H1 (cell line): ENCODE measurements around the gene COL8A2. TPM values are rescaled to one million over a fixed set of nuclear protein-coding genes. Genes with fewer than 3 reads are reported as not detected.
A peak's percentile ranks its signal among the peaks of the same experiment; 100 is the strongest.

Experiments used
- CTCF ChIA-PET: fragments of 300-600 bp; sonication (Branson Sonifier 250); formaldehyde crosslinking; loops from one replicate; lab custom pipeline; 2021; ENCODE audit not compliant: partially characterized antibody; lab: Charles Lee
- POLR2A ChIA-PET: fragments of 300-600 bp; sonication (Branson Sonifier 250); formaldehyde crosslinking; loops from one replicate; lab custom pipeline; 2021; ENCODE audit warnings: inconsistent platforms; ENCODE audit not compliant: partially characterized antibody; lab: Charles Lee
- DNase-seq, 2 experiments: peaks; one replicate each; pipeline versions ENCODE4 v3.0.0 to v3.0.0-alpha.2; 2010 to 2022; ENCODE audit warnings: low spot score in 2 of 2, low read depth in 1 of 2, mixed read lengths in 1 of 2
- FAIRE-seq: peaks from 2 replicates; lab custom pipeline; 2011; peaks lifted over from hg19 to GRCh38; lab: Jason Lieb, UNC
- H2AFZ ChIP-seq: 2 replicates; pipeline ENCODE4 v1.8.1; 2012; ENCODE audit warnings: low read length, inconsistent platforms
- H2AK5ac ChIP-seq: 2 replicates; pipeline ENCODE4 v1.6.1; 2013; ENCODE audit warnings: low read depth, low read length
- H2BK120ac ChIP-seq: replicated peaks from 2 replicates; pipeline ENCODE3; 2013; ENCODE audit warnings: low read depth, low read length, inconsistent platforms
- H2BK12ac ChIP-seq: 2 replicates; pipeline ENCODE4 v1.6.1; 2013; ENCODE audit warnings: low read depth, low read length
- H2BK15ac ChIP-seq: 2 replicates; pipeline ENCODE4 v1.6.1; 2013; ENCODE audit warnings: low read length
- H2BK20ac ChIP-seq: 2 replicates; pipeline ENCODE4 v1.6.1; 2013; ENCODE audit warnings: low read length
- H2BK5ac ChIP-seq: 2 replicates; pipeline ENCODE4 v1.6.1; 2013; ENCODE audit warnings: low read depth, low read length
- H3K14ac ChIP-seq: 2 replicates; pipeline ENCODE4 v1.6.1; 2013; ENCODE audit warnings: inconsistent platforms; ENCODE audit not compliant: insufficient read length
- H3K18ac ChIP-seq: 2 replicates; pipeline ENCODE4 v1.6.1; 2013; ENCODE audit warnings: low read length; ENCODE audit errors: extremely low read depth
- H3K23ac ChIP-seq: 2 replicates; pipeline ENCODE4 v1.6.1; 2013; ENCODE audit warnings: inconsistent platforms; ENCODE audit not compliant: insufficient read length
- H3K23me2 ChIP-seq: 2 replicates; pipeline ENCODE4 v1.6.1; 2013; ENCODE audit warnings: low read depth, low read length
- H3K27ac ChIP-seq: 2 replicates; pipeline ENCODE4 v1.6.1; 2011; ENCODE audit warnings: low read depth, low read length, inconsistent platforms
- H3K27me3 ChIP-seq, 4 experiments: replicated peaks in 1 of 4; 1 replicate in 1 of 4; 2 replicates in 3 of 4; pipeline versions ENCODE4 v1.6.1 to v1.8.1; 2011 to 2013; ENCODE audit warnings: low read length in 3 of 4, mild to moderate bottlenecking in 3 of 4, inconsistent platforms in 2 of 4, mixed read lengths in 2 of 4, moderate library complexity in 1 of 4; ENCODE audit not compliant: control insufficient read depth in 3 of 4, insufficient read depth in 3 of 4; ENCODE audit errors: extremely low read depth in 1 of 4
- H3K36me3 ChIP-seq, 4 experiments: 2 replicates each; pipeline versions ENCODE4 v1.6.1 to v1.8.1; 2011 to 2013; ENCODE audit warnings: mild to moderate bottlenecking in 4 of 4, low read length in 3 of 4, moderate library complexity in 2 of 4, control low read depth in 1 of 4, inconsistent platforms in 1 of 4; ENCODE audit not compliant: insufficient read depth in 4 of 4, control insufficient read depth in 2 of 4
- H3K4ac ChIP-seq: replicated peaks from 2 replicates; pipeline ENCODE3; 2013; ENCODE audit warnings: low read length, low read depth, mixed read lengths, inconsistent platforms; ENCODE audit not compliant: insufficient read length
- H3K4me1 ChIP-seq, 4 experiments: replicated peaks in 1 of 4; 1 replicate in 1 of 4; 2 replicates in 3 of 4; pipeline versions ENCODE4 v1.6.1 to v1.8.1; 2011 to 2013; ENCODE audit warnings: low read length in 3 of 4, inconsistent platforms in 2 of 4, mixed read lengths in 1 of 4; ENCODE audit not compliant: insufficient read depth in 4 of 4, control insufficient read depth in 3 of 4
- H3K4me2 ChIP-seq, 2 experiments: 2 replicates each; pipeline versions ENCODE4 v1.6.1 to v1.8.1; 2011 to 2013; ENCODE audit warnings: low read depth in 2 of 2, low read length in 2 of 2, control low read depth in 1 of 2, inconsistent platforms in 1 of 2, mild to moderate bottlenecking in 1 of 2; ENCODE audit not compliant: insufficient read depth in 1 of 2
- H3K4me3 ChIP-seq, 4 experiments: fragments of 200-600, 300-600 bp in 1 of 4; sonication (generic), shearing (Covaris generic), sonication (Bioruptor Twin) in 1 of 4; 2 replicates each; pipeline versions ENCODE4 v1.5.1 to v1.8.1; 2011 to 2016; ENCODE audit warnings: low read length in 4 of 4, low read depth in 3 of 4, control low read depth in 2 of 4, inconsistent platforms in 2 of 4, mild to moderate bottlenecking in 2 of 4, mixed read lengths in 1 of 4, moderate library complexity in 1 of 4; ENCODE audit not compliant: insufficient read depth in 2 of 4; ENCODE audit errors: extremely low read depth in 1 of 4
- H3K56ac ChIP-seq: replicated peaks from 2 replicates; pipeline ENCODE3; 2013; ENCODE audit warnings: low read depth, mild to moderate bottlenecking, mixed read lengths, low read length, inconsistent platforms; ENCODE audit not compliant: insufficient read length
- H3K79me1 ChIP-seq: 2 replicates; pipeline ENCODE4 v1.6.1; 2013; ENCODE audit warnings: low read depth, low read length, control low read depth
- H3K79me2 ChIP-seq, 2 experiments: 2 replicates each; pipeline versions ENCODE4 v1.6.1 to v1.8.1; 2012 to 2013; ENCODE audit warnings: low read length in 2 of 2, mild to moderate bottlenecking in 2 of 2, inconsistent platforms in 1 of 2; ENCODE audit not compliant: insufficient read depth in 2 of 2, control insufficient read depth in 1 of 2
- H3K9ac ChIP-seq, 4 experiments: replicated peaks in 1 of 4; 1 replicate in 1 of 4; 2 replicates in 3 of 4; pipeline versions ENCODE4 v1.6.1 to v1.8.1; 2011 to 2013; ENCODE audit warnings: low read depth in 3 of 4, low read length in 3 of 4, control low read depth in 2 of 4, mild to moderate bottlenecking in 2 of 4, moderate library complexity in 2 of 4, inconsistent platforms in 1 of 4; ENCODE audit errors: extremely low read depth in 1 of 4
- H3K9me3 ChIP-seq, 2 experiments: 2 replicates each; pipeline versions ENCODE4 v1.6.1 to v1.8.1; 2012 to 2013; ENCODE audit warnings: mild to moderate bottlenecking in 2 of 2, moderate library complexity in 2 of 2, control low read depth in 1 of 2, inconsistent platforms in 1 of 2, low read depth in 1 of 2, low read length in 1 of 2, mixed read lengths in 1 of 2; ENCODE audit not compliant: insufficient read depth in 2 of 2
- H4K20me1 ChIP-seq, 2 experiments: replicated peaks in 1 of 2; 2 replicates each; pipeline versions ENCODE3 to v1.8.1; 2011 to 2013; ENCODE audit warnings: inconsistent platforms in 2 of 2, low read length in 2 of 2, mild to moderate bottlenecking in 1 of 2; ENCODE audit not compliant: insufficient read depth in 2 of 2, control insufficient read depth in 1 of 2
- H4K5ac ChIP-seq: 2 replicates; pipeline ENCODE4 v1.6.1; 2013; ENCODE audit warnings: low read length, low read depth, mixed read lengths, inconsistent platforms; ENCODE audit not compliant: insufficient read length
- H4K8ac ChIP-seq: 2 replicates; pipeline ENCODE4 v1.8.0; 2013; ENCODE audit warnings: mild to moderate bottlenecking, moderate library complexity, low read length, inconsistent platforms; ENCODE audit not compliant: insufficient read depth; ENCODE audit errors: extremely low read depth
- H4K91ac ChIP-seq: replicated peaks from 2 replicates; pipeline ENCODE3; 2013; ENCODE audit warnings: low read length, mixed read lengths, inconsistent platforms; ENCODE audit not compliant: insufficient read length
- EZH2 ChIP-seq: fragments of 200-600 bp; sonication (generic); IDR thresholded peaks from 2 replicates; pipeline ENCODE4 v1.7.1; 2012; ENCODE audit warnings: low read depth, mild to moderate bottlenecking, moderate library complexity, low read length, inconsistent platforms; ENCODE audit not compliant: severe bottlenecking
- KDM5A ChIP-seq: fragments of 200-600 bp; IDR thresholded peaks from 2 replicates; pipeline ENCODE4 v1.7.1; 2012; ENCODE audit warnings: mild to moderate bottlenecking, low read length, inconsistent platforms, mixed read lengths
- RAD21 ChIP-seq, 2 experiments: IDR thresholded peaks in 1 of 2; conservative IDR thresholded peaks in 1 of 2; 2 replicates each; pipeline ENCODE4 v1.6.1; 2011; ENCODE audit warnings: low read depth in 2 of 2, low read length in 2 of 2, improper control_type of control experiment in 1 of 2, inconsistent platforms in 1 of 2, mild to moderate bottlenecking in 1 of 2, moderate library complexity in 1 of 2
- SIN3A ChIP-seq, 2 experiments: IDR thresholded peaks in 1 of 2; conservative IDR thresholded peaks in 1 of 2; 2 replicates each; pipeline ENCODE4 v1.6.1; 2011 to 2012; ENCODE audit warnings: low read length in 2 of 2, improper control_type of control experiment in 1 of 2, low read depth in 1 of 2, mild to moderate bottlenecking in 1 of 2
- SIRT6 ChIP-seq: IDR thresholded peaks from one replicate; pipeline ENCODE4 v1.7.1; 2012; ENCODE audit warnings: low read length, inconsistent platforms
- SIX5 ChIP-seq: IDR thresholded peaks from 2 replicates; pipeline ENCODE4 v1.6.1; 2011; ENCODE audit warnings: mild to moderate bottlenecking, low read depth, low read length
- SP1 ChIP-seq: IDR thresholded peaks from 2 replicates; pipeline ENCODE4 v1.6.1; 2011; ENCODE audit warnings: low read depth, low read length
- SP2 ChIP-seq: IDR thresholded peaks from 2 replicates; pipeline ENCODE4 v1.6.1; 2012; ENCODE audit warnings: mild to moderate bottlenecking, low read length, inconsistent platforms
- TAF1 ChIP-seq: IDR thresholded peaks from 2 replicates; pipeline ENCODE4 v1.6.1; 2011; ENCODE audit warnings: mild to moderate bottlenecking, low read depth, low read length
- ZNF274 ChIP-seq: IDR thresholded peaks from 2 replicates; pipeline ENCODE4 v1.7.0; 2012; ENCODE audit warnings: low read length, borderline replicate concordance; ENCODE audit errors: extremely low read depth
- WGBS, 2 experiments: shearing (Covaris generic) in 1 of 2; methylation state at CpG; one replicate each; pipeline versions ENCODE4 v1.1.6 to v1.1.7; 2013 to 2015; ENCODE audit warnings: low lambda C conversion rate in 2 of 2, mixed read lengths in 2 of 2, inconsistent platforms in 1 of 2, low coverage in 1 of 2, missing lambda C conversion rate in 1 of 2; ENCODE audit not compliant: insufficient replicate concordance in 2 of 2, insufficient coverage in 1 of 2, insufficient read length in 1 of 2; ENCODE audit errors: extremely low coverage in 1 of 2, missing lambda C conversion rate in 1 of 2; 5-methylcytosine and 5-hydroxymethylcytosine counted together
- polyA plus RNA-seq, 7 experiments: library from polyadenylated mRNA; depleted of rRNA in 3 of 7; stranded (reverse) in 5 of 7; unstranded in 2 of 7; fragments of >200 nt in 5 of 7; fragments of 200-250 nt in 2 of 7; gene quantifications; 1 replicate in 5 of 7; 2 replicates in 1 of 7; 4 replicates in 1 of 7; pipeline versions ENCODE4 v1.2.1 to v1.2.3, GENCODE V29; 2011 to 2013; ENCODE audit warnings: missing spikeins in 2 of 7, mixed read lengths in 2 of 7
- total RNA-seq: library from RNA; stranded (reverse); fragmentation: NEBNext Ultra II Directional; extraction: Animal tissue kit (Norgen Biotek cat#: 25700); gene quantifications from 2 replicates; pipeline ENCODE4 v1.2.1, GENCODE V29; 2021

COL8A2 gene
- total and polyA plus RNA-seq, 2 of the 8 experiments (the other 6 are each of a cell fraction or from before 2014, with no cell fraction given) = 2.1 to 2.8 TPM

- Histone ChIP-seq H4K91ac (peak overlapping the region; percentile 40), H3K14ac (no peak overlapping the region), H2BK120ac (no peak overlapping the region), H2BK12ac (peak overlapping the region; percentile 77; the same call in 1 of the 2 replicates), H3K4me1 (peaks cover 11 to 24% (median 17%) of the 10 kb centered on the region in 4 experiments), H3K4me3 (peak overlapping the region in 2 of 4 experiments; percentile 32 to 47; a peak in 4 of 8 replicates), H3K79me2 (peaks cover 0 to 3% of the 10 kb centered on the region in 2 experiments; a peak in 1 of 4 replicates), H3K4me2 (peak overlapping the region; percentile 11 to 59), H4K8ac (0 out of 2 replicates have a peak overlapping the region, but pooled peaks have one; percentile 66), H4K5ac (no peak overlapping the region), H3K36me3 (no peaks in the 10 kb centered on the region), H2AK5ac (no peak overlapping the region), H2BK15ac (peak overlapping the region; percentile 19; the same call in 1 of the 2 replicates), H3K79me1 (no peaks in the 10 kb centered on the region), H2BK5ac (peak overlapping the region; percentile 13; the same call in 1 of the 2 replicates), H4K20me1 (peaks cover 0 to 2% of the 10 kb centered on the region in 2 experiments), H3K9ac (0 out of 7 replicates have a peak overlapping the region, but pooled peaks of 1 of the 4 experiments have one; percentile 4), H3K18ac (peak overlapping the region; percentile 0), H3K56ac (no peak overlapping the region), H3K9me3 (no peaks in the 10 kb centered on the region), H3K23me2 (peaks cover 8% of the 10 kb centered on the region), H3K27me3 (peaks cover 11 to 29% (median 25%) of the 10 kb centered on the region in 4 experiments), H2BK20ac (peak overlapping the region; percentile 16; the same call in 1 of the 2 replicates), H2AFZ (no peak overlapping the region), H3K27ac (no peak overlapping the region; the same call in 1 of the 2 replicates), H3K23ac (no peak overlapping the region), H3K4ac (no peak overlapping the region)
- ChIA-PET CTCF (interaction anchor here (0.8 to 10.1 kb wide), 31 partner anchors 11 to 271 kb away, joined by 3 to 261 read pairs (median 7); partner anchors contain the start of gene THRAP3), POLR2A (interaction anchor here (0.9 to 5.4 kb wide), 12 partner anchors 10 to 236 kb away, joined by 3 to 49 read pairs (median 9); partner anchors contain the start of gene THRAP3)
- WGBS, 2 experiments = 19% methylated on average over 12 of the region's 12 CpGs; no CpG with 5 or more reads in 1 of the 2 experiments
- no peak for FAIRE-seq
- peak in 1 of 2 experiments; percentile 81 for DNase-seq
- TF ChIP-seq SP2 (no peak), SP1 (0 out of 2 replicates have a peak, but pooled peaks have one; percentile 45), SIRT6 (no peak), EZH2 (no peak), RAD21 (IDR thresholded peaks at IDR 0.05 in 1 of 2, conservative IDR thresholded peaks at IDR 0.05 in 1 of 2; ENCODE audit: low read depth in 2 of 2, low read length in 2 of 2) (0 out of 4 replicates have a peak, but pooled peaks of 1 of the 2 experiments have one; percentile 12), SIX5 (no peak), TAF1 (peak; percentile 90), SIN3A (conservative IDR thresholded peaks at IDR 0.05 in 1 of 2, IDR thresholded peaks at IDR 0.05 in 1 of 2; ENCODE audit: low read depth in 1 of 2, low read length in 2 of 2) (peak in 1 of 2 experiments; percentile 72; a peak in 1 of 4 replicates), KDM5A (no peak), ZNF274 (no peak)
Measured at GRCh38 chr1:36150296-36151133, 25.5 kb upstream of the COL8A2 start.
